RWPE1 (cell line): Measurements from ENCODE around the gene FOXN1.
A peak's percentile ranks its signal among the peaks of the same experiment; 100 is the strongest.
"Not testable (repeated sequence)": the region's sequence is repeated elsewhere in the genome, so short reads cannot be mapped to it uniquely, and the experiment has no call there.

ENCODE experiments used
- CTCF ChIA-PET: fragments of 350-600 bp; sonication (Branson Sonifier 250); formaldehyde crosslinking; extraction: SDS; loops from one replicate; lab custom pipeline; 2021; lab: Yijun Ruan, JAX
- POLR2A ChIA-PET: fragments of 400-600 bp; formaldehyde crosslinking; extraction: SDS; loops from one replicate; lab custom pipeline; 2020; ENCODE audit warnings: antibody characterized with exemption; ENCODE audit not compliant: low non-redundant PET; lab: Yijun Ruan, JAX
- DNase-seq: peaks from one replicate; pipeline ENCODE4 v3.0.0; 2012; ENCODE audit warnings: low spot score
- H3K27ac ChIP-seq: fragments of 450-650 bp; 2 replicates; pipeline ENCODE4 v1.5.1; 2017
- TF ChIP-seq, protein P1 (sequence below): fragments of 450-650 bp; conservative IDR thresholded peaks from 2 replicates; pipeline ENCODE4 v1.5.1; 2017; ENCODE audit warnings: low read depth, mild to moderate bottlenecking

FOXN1 gene

GRCh38 chr17:28518578-28518977, 12.4 kb downstream of the FOXN1 start:
- CTCF ChIA-PET = no interaction called here
- POLR2A ChIA-PET = no interaction called here
- no peak overlapping the region for H3K27ac ChIP-seq
- TF ChIP-seq, protein P1, sequence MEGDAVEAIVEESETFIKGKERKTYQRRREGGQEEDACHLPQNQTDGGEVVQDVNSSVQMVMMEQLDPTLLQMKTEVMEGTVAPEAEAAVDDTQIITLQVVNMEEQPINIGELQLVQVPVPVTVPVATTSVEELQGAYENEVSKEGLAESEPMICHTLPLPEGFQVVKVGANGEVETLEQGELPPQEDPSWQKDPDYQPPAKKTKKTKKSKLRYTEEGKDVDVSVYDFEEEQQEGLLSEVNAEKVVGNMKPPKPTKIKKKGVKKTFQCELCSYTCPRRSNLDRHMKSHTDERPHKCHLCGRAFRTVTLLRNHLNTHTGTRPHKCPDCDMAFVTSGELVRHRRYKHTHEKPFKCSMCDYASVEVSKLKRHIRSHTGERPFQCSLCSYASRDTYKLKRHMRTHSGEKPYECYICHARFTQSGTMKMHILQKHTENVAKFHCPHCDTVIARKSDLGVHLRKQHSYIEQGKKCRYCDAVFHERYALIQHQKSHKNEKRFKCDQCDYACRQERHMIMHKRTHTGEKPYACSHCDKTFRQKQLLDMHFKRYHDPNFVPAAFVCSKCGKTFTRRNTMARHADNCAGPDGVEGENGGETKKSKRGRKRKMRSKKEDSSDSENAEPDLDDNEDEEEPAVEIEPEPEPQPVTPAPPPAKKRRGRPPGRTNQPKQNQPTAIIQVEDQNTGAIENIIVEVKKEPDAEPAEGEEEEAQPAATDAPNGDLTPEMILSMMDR = no peak
- no peak for DNase-seq

DNA sequence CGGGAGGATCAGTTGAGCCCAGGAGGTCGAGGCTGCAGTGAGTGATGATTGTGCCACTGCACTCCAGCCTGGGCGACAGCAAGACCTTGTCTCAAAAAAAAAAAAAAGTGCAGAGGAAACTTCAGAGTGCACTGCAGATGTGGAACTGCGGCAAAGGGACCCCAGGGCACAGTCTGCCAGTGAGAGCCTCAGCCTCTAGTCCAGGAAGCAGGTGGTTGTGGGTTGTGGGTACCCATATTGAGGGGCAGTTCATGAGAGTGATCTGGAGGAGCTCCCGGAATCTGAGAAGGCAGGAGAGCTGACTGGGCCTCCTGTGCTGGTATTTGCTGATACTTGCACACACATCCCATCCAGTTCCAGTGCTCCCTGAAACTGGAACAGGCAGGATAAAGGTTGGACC, 13.1 kb downstream of the FOXN1 start:
- ChIA-PET POLR2A (no interaction called here), CTCF (no interaction called here)
- TF ChIP-seq, protein P1 = no peak
- H3K27ac ChIP-seq = no peak overlapping the region
- no peak for DNase-seq

GRCh38 chr17:28520687-28521086, 14.5 kb downstream of the FOXN1 start:
- no peak for DNase-seq
- ChIA-PET CTCF (interaction anchor here (0.6 to 0.9 kb wide), 2 partner anchors 12 to 17 kb away, joined by 4 read pairs; no protein-coding TSS in a partner anchor), POLR2A (no interaction called here)

GRCh38 chr17:28521311-28522085, 15.3 kb downstream of the FOXN1 start:
- no peak overlapping the region for H3K27ac ChIP-seq
- POLR2A ChIA-PET = no interaction called here
- TF ChIP-seq, protein P1 = no peak
- CTCF ChIA-PET = interaction anchor here (0.9 kb wide), 1 partner anchor 13 kb away, joined by 4 read pairs; no protein-coding TSS in a partner anchor
- DNase-seq = no peak

More at GRCh38 chr17:28520687-28521086, 14.5 kb downstream of the FOXN1 start:
- TF ChIP-seq, protein P1 = no peak
- H3K27ac ChIP-seq = no peak overlapping the region

- not testable (repeated sequence) for H3K27ac ChIP-seq
Measured at GRCh38 chr17:28522281-28522680, 16.1 kb downstream of the FOXN1 start.

GRCh38 chr17:28523186-28523585, 17.0 kb downstream of the FOXN1 start:
- no peak overlapping the region for H3K27ac ChIP-seq
- ChIA-PET POLR2A (no interaction called here), CTCF (interaction anchor here (0.6 to 1.2 kb wide), 2 partner anchors 28 to 825 kb away, joined by 3 read pairs; no protein-coding TSS in a partner anchor)
- no peak for DNase-seq
- TF ChIP-seq, protein P1 = no peak

More at GRCh38 chr17:28522281-28522680, 16.1 kb downstream of the FOXN1 start:
- DNase-seq, POLR2A ChIA-PET: not testable (repeated sequence)
- CTCF ChIA-PET = interaction anchor here (0.5 to 1.2 kb wide), 3 partner anchors 9 to 276 kb away, joined by 3 to 7 read pairs (median 3); no protein-coding TSS in a partner anchor

DNA sequence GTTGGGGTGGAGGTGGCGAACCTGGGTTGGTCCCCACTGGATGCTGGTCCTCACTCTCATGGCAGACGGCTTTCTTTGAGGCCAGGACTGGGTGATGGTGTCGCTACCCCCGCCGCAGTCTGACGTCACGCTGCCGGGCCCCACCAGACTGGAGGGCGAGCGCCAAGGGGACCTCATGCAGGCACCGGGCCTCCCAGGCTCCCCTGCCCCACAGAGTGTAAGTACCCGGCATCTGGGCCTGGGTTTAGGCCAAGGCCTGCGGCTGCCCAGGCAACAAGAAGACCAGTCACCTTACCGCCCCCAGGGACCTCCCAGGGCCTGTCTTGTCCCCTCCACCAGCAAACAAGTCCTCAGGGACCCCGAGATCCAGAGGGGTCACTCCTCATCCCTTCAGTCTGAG, 17.7 kb downstream of the FOXN1 start:
- ChIA-PET CTCF (no interaction called here), POLR2A (no interaction called here)
- TF ChIP-seq, protein P1 = no peak

More for the DNA sequence above, 17.7 kb downstream of the FOXN1 start:
- H3K27ac ChIP-seq = peak overlapping the region; percentile 80; the same call in 1 of the 2 replicates
- no peak for DNase-seq
